HG03439 (cell line): ENCODE measurements around the gene TMEM59.
A peak's percentile ranks its signal among the peaks of the same experiment; 100 is the strongest.
"Not testable (repeated sequence)": the region's sequence is repeated elsewhere in the genome, so short reads cannot be mapped to it uniquely, and the experiment has no call there.

ENCODE experiments used
- ATAC-seq: cut with Tn5 transposase; IDR thresholded peaks from one replicate; pipeline ENCODE4 v1.9.1; 2021; ENCODE audit warnings: mild to moderate bottlenecking, moderate library complexity; ENCODE audit not compliant: unreplicated experiment

TMEM59 gene

GRCh38 chr1:54052934-54053744 is at the start of gene TMEM59, which contains the start of gene TCEANC2:
Gene TMEM59 (minus strand): TSS chr1:54053204. CDS start chr1:54053188, 16 bp downstream.
Gene TCEANC2 (plus strand): TSS chr1:54053608. CDS start chr1:54054423, 815 bp downstream.
- ATAC-seq, result peak; percentile 95

DNA sequence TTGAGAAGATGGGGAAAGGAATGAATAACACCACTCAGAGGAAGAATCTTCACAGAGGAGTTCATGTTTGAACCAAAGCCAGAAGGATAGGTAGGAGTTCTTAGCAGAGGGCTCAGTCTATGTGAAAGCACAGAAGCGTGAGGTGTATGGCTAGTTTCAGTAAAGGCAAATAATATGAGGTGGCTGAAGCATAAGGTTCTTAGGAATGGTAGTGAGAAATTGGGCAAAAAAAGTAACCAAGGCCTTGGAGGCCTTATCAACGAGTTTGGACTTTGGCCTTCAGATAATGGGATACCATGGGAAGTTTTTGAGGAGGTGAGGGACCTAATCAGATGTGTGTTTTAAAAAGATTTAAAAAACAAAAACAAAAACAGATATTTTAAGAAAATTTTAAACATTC is 47.5 kb upstream of the TMEM59 start:
- no peak for ATAC-seq

- no peak for ATAC-seq
Measured at GRCh38 chr1:54099061-54099610, 46.1 kb upstream of the TMEM59 start.

- ATAC-seq, result no peak
Measured at GRCh38 chr1:54096877-54097240, 43.9 kb upstream of the TMEM59 start.

DNA sequence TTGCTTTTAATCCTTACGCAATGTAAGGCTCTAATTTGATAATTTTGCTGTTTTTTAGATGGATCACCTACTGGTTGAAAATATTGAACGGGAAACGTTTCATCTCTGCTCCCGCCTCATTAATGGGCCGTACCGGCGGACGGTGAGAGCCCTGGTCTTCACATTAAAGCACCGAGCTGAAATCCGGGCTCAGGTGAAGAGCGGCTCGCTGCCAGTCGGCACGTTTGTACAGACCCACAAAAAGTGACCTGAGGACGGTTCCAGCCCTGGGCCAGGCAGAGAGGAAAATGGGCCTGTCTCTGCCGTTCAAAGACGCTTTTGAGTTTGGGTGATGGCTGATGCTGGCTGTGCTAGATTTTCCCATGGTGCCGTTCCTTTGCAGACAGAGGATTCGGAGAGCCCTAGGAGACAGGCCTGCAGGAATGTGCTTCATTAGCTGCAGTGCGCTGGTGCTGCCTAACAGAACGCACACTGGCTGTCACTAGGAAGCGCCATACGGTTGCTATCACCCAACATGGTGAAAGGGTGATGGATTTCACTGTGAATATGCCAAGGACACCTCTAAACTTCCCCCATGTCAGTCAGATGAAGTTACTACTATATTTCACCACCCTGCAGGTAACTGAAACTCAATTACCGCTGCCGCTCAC is 43.3 kb upstream of the TMEM59 start:
- ATAC-seq, result no peak

- no peak for ATAC-seq
Measured at GRCh38 chr1:54095546-54096226, 42.7 kb upstream of the TMEM59 start.

DNA sequence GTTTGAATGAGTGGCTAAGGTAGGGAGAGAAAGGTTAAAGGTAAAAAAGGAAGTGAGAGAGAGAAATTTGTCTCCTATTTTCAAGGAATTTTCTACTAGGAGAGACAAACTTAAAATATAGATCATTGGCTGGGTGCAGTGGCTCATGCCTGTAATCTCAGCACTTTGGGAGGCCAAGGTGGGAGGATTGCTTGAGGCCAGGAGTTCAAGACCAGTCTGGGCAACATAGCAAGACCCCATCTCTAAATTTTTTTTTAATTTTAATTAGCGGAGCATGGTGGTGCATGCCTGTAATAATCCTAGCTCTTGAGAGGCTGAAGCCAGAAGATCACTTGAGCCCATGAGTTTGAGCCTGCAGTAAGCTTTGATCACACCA is 41.7 kb upstream of the TMEM59 start:
- ATAC-seq, result not testable (repeated sequence)

- ATAC-seq, result no peak
Measured at GRCh38 chr1:54094001-54094729, 41.2 kb upstream of the TMEM59 start.

- ATAC-seq, result no peak
Measured at GRCh38 chr1:54091666-54092065, 38.7 kb upstream of the TMEM59 start.

DNA sequence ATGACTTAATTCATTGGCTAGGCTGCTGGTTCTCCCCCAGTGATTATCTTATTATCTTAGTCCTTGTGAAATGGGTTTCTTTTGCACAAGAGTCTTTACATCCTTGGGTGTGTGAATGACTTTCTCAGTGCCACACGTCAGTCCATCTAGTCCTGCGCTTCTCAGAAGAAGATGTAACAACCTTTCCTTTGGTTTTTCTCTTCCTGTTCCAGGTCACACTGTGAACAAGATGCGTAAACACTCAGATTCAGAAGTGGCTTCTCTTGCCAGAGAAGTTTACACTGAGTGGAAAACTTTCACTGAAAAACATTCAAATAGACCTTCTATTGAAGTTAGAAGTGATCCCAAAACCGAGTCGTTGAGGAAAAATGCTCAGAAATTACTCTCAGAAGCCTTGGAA is 35.4 kb upstream of the TMEM59 start:
- no peak for ATAC-seq

- ATAC-seq, result no peak
Measured at GRCh38 chr1:54086754-54087153, 33.8 kb upstream of the TMEM59 start.

- no peak for ATAC-seq
Measured at GRCh38 chr1:54084794-54085193, 31.8 kb upstream of the TMEM59 start.

DNA sequence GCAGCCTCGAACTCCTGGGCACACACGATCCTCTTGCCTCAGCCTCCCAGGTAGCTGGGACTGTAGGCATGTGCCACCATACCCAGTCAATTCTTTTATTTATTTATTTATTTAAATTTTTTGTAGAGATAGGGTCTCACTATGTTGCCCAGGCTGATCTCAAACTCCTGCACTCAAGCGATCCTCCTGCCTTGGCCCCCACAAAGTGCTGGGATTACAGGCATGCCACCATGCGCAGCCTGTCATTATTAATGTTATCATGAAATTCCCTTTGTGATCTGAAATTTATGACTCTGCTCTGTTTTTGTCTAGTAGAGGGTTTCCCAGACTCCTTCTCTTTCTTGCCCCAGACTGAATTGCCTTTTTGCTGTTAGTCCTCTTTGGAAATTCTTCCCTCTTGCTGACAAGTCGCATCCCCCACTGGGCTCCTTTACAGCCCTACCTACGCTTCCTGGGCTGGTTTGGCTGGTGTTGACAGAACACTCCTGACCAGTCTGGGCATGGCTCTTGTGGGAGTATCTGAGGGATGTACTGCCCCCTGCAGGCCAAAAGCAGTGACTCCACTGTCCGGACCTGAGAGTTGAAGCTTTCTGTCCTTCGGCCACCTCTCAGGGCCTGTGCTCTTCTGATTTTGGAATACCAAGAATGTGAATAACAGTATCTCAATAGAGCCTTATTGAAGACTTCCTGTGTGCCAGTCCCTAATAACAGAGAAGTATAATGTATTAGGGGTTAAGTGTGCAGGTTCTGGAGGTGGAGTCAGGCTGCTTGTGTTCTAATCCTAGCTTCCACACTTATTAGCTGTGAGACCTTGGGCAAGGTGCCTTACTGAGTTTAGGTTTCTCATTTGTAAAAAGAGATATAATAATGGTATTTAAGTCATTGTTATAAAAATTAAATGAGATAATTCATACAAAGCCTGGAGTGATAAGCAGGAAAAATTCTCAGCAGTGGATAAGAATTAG is 28.6 kb upstream of the TMEM59 start:
- ATAC-seq, result peak; percentile 77

DNA sequence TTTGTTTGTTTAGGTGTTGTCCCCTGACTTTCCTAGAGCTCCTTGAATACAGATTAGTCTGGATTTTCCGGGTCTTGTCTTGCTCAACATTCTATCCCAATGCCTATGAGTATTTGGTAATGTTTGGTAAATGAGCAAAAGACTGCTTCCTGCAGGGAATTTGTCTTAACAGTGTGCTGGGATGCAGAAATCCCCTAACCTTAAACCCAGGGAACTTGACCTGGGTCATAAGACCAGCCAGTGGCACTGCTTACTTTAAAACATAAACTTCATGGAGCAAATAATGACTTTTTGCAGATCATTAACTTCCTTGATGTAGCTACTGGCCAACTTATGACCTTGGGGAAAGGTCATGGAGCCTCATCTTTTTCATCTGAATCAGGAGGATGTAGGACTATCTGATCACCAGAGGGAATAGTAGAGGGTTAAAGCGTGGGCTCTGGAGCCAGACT is 27.6 kb upstream of the TMEM59 start:
- ATAC-seq, result no peak

GRCh38 chr1:54077359-54077758 is 24.4 kb upstream of the TMEM59 start:
- no peak for ATAC-seq

DNA sequence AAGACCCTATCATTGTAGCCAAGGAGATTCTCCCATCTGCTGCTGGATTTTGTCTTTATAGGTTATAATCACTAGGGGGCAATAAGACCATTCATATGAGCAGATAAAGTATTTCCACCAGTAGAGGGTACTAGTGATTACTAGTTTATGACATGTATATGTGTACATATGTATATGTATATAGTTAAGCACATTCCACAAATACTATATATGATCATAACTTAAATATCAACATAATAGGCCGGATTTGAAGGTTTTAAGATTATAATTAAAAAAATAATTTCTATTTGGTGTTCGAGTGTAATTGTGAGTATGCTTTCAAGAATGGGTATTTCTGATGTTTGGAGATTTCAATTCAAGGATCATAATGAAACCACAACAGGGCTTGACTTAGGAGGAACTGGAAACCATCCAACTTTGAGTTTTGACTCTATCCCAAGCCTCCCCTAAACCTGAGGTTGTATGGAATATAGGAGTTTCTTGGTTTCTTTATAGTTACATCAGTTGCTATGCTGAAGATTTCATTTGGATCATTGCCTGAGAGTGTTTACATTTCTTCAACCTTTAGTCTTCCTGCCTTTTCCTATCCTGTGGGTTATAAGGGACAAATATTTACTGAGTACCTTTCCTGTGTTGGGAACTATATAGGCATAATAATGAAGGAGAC is 17.3 kb upstream of the TMEM59 start:
- ATAC-seq, result no peak

- no peak for ATAC-seq
Measured at GRCh38 chr1:54069791-54070170, 16.8 kb upstream of the TMEM59 start.

- no peak for ATAC-seq
Measured at GRCh38 chr1:54064299-54064698, 11.3 kb upstream of the TMEM59 start.

DNA sequence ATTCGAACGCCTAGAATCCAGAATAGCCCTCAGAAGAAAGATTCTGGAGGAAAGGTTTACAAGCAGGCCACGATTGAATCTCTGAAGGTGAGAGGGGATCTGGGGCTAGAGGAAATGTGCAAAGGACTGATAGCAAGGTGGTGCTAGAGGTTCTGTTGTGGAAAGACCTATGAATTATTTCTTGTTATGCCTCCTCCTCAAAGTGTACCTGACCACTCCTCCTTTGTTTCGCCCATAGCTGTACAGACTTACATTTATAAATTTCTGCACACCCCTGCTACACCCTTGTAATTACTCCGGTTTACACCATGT is 1.4 kb upstream of the TMEM59 start:
- ATAC-seq, result no peak
